HG02938 (cell line): Measurements from ENCODE around the gene GULP1.
"Not testable (repeated sequence)": the region's sequence is repeated elsewhere in the genome, so short reads cannot be mapped to it uniquely, and the experiment has no call there.

Experiments used
- ATAC-seq: cut with Tn5 transposase; IDR thresholded peaks from one replicate; pipeline ENCODE4 v1.9.1; 2021; ENCODE audit warnings: mild to moderate bottlenecking, moderate library complexity; ENCODE audit not compliant: unreplicated experiment

The GULP1 gene

DNA sequence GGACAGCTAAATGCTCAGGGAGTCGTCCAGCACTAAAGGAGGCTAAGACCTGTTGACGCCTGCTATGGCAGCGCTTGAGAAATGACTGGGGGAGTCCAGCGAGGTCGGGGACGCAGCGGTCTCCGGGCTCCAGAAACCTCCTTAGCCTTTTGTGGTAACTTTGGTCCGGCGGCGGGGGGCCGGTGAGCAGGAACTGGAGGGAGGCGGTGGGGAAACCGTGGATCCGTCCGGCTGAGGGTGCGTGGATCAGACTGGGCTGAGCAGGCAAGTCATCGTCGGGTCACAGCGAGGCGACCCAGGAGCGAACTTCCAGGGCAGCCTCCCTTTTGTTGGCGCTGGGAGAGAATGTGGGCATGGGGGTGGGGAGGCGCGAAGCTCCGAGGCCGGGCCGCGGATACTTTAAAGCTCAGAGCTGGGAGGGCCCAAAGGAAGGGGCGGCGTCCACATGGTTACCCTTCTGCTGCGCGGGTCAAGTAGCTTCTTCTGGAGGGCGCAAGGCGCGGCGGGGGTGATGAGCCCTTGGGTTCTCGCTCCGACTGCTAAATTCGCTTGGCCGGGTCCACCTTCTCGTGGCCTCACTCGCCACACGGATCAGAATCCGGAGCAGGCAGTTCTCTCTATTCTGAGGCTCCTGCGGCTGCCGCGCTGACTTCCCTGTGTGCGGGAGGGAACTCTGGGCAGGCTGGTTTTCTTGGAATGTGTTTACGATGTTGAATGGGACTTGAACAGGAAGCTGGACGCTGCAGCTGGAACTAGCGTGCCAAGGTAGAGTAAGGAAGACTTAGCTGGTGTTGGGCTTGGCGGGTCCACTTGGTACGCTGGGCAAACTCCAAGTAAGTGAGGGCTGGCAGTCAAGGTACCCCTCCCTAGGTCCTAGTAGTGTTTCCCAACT, 920 bp downstream of the GULP1 start:
- ATAC-seq: no peak

DNA sequence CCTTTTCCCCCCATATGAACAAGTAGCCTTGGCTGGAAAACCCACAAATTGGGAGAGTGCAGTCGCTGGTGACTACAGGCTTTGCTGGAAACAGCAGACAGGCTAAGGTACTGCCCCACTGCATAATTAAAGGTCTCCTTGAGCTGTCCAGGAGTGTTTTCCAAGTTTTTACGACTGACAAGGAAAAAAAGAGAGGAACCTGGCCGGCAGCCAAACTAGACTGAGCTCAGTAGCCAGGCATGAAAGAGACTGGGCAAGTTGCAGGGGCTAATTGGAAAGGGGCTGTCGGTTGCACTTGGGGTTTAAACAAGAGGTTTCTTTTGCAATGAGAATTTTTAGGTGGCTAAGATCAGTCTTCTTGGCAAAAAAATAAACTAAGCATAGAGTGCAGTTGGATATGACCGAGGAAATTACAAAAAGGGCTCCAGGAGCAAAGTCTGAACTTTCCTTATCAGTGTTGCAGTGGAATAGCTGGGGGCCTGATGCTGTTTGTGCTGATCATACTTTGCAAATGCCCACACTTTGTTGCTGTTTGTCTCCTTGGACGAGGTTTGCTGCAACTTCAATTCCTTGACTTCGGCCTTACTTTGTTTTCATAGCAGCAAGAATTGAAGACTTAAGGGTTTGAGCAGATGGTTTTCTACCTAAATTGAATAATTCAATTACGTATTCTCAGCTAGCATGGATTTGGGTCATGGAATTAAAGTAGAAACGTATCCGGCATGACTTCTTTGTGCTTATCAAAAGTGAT, 2.1 kb downstream of the GULP1 start:
- no peak for ATAC-seq

DNA sequence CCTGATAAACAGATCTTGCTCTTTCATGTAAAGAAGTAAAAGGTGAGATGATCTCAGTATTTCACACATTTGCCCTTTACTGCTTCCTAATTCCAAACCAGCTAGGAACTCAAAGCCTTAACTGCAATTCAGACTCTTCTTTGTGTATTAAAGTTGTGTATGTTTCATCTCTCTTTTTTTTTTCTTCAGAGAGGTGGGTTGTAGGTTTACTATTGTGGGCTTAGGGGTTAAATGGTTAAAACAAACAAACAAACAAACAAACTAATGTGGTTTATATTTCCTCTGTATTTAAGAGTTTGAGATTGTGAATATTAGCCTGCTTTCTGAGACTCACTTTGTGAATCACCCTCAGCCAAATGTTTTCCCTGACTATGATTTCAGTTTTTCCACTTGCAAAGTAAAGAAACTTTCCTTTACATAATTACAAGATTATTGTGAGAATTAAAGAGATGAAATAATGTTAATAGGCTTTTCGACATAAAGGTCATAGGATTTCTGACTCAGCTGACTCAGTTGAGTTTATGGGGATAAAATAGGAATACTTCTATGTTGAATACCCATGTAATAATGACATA, 2.8 kb downstream of the GULP1 start:
- no peak for ATAC-seq

DNA sequence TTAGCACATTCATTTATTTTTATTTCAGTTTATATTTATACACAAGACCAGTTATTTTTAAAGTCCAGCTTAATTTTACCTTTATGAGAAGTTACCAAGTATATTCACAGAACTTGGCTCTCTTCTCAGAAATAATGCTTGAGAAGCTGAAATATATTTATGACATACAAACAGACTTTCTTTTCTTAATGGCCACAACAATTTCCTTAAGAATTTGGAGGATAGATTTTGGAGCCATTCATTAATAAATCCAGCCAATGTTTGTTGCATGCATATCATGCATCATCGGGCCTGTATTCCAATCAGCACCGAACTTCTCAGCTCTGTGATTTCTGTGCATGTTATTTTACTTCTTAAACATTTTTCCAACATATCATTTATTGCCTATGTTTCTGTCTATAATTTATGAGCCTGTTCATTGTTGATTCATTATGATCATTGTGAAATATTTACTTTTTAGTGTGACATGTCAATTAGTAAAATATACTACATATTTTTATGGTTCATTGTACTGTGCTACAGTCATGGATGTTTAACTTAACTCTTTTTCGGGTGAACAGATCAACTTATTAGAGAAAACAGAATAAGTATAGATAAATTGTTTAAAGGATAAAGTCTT, 3.5 kb downstream of the GULP1 start:
- no peak for ATAC-seq

DNA sequence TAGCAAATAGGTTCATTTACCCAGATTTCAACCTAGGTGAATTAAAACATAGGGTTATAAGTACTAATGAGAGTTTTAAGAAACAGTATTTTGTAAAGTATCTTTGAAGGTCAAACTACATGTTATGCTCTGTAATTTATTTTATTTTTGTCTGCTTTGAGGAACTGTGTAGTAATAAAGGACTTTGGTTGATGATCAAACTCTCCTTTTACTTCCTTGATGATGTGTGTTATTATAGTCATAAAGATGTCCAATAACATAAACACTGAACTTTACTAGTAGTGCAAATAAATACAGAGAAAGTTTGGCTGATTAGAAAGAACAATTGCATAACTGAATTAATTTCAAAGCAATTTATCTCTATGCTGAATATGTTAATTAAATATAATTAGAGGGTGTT, 6.3 kb downstream of the GULP1 start:
- no peak for ATAC-seq

DNA sequence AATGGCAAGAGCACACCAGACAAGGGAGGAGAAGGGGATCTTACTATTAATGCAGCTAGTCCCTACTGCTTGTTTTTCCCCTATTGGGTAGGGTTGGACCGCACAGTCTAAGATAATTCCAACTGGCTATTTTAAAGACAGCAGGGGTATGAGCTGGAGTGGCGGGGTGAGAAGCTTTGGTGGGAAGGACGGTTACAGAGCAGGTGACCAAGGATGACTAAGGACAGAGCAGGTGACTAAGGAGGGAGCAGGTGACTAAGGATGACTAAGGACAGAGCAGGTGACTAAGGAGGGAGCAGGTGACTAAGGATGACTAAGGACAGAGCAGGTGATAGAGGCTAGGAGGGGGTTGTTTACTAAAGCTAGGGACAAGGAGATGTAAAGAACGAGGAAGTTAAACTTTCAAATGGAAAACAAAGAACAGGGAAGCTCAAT, 7.3 kb downstream of the GULP1 start:
- ATAC-seq: not testable (repeated sequence)

DNA sequence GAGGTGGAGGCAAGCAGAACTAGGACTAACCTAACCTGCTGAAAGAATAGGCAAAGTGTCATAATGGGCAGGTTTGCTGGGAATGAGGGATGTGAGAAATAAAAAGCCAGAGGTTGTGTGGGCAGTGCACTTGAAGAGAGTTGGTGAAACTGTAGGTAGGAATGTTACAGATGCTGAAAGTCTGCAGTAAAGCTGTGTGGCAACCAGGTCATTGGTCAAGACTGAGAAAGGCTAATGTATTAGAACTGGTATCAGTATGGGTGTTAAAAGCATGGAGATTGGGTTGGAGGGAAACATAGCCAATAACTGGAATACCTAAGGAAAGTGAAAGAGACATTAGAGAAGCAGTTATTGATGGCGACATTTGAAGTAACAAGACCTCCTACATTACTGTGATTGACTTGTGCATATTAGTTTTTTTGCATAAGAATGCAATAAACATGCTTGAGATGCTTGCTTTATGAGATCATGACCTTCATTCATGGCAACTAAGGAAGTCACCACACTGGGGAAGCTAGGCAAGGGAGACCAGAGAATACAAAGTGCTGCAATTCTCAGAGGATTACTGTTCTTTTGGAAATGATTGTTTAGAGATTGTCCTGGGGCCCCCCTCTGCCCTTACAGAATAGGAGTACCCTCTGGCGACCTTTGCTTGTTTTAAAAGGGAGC, 11.8 kb downstream of the GULP1 start:
- ATAC-seq: no peak

DNA sequence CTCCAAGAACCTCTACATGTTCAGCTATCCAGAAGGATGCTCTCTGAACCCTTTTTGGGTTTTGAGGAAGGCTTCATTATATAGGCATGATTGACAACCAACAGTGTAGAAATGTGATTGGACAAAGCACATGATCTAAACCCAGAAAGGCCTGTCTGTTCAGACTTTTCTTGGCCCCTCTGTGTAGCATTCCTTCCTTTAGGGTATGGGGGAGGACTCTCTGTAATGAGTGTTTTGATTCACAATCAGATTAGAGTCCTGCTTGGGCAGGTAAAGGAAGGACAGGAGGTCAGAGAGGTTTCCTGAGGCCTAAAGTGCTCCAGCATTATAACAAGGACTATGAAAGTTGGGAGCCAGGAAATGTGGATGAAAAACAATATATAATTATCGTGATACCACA, 13.6 kb downstream of the GULP1 start:
- no peak for ATAC-seq

DNA sequence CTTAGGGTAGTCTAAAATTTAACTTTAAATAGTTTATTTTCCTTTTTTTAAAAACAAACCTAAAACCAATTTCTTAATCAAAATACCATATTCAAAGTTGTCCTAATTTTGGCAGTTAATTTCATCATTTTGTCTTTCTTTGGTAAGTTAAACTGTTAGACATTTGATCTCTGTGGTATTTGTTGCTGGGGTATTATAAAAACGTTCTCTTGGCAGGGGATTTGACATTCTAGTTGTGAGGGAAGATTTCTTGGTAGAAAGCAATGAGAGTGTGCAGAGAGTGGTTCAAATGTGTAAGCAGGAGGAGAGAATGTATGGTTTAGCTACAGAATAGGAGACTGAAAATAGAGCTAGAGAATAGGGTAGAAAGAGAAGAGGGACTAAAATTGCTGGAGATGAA, 14.6 kb downstream of the GULP1 start:
- no peak for ATAC-seq

DNA sequence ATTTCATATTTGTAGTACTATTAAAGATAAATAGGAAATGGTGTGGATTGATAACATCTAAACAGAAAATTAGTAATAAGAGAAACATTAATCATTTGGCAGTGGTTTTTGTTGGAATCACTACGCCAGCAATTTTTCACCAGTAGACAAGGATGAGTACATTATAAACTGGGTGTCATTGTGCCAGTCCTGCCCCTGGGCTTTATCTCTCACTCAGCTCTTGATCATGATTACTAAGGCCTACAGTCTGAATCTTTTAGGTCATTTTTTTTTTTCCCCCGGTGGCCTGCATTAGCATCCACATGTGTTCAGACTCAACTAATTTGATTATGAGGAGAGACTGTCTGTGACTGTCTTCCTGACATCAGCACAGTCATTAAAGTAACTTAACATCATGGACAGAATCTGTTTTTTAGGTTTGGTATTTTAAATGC, 16.2 kb downstream of the GULP1 start:
- no peak for ATAC-seq

DNA sequence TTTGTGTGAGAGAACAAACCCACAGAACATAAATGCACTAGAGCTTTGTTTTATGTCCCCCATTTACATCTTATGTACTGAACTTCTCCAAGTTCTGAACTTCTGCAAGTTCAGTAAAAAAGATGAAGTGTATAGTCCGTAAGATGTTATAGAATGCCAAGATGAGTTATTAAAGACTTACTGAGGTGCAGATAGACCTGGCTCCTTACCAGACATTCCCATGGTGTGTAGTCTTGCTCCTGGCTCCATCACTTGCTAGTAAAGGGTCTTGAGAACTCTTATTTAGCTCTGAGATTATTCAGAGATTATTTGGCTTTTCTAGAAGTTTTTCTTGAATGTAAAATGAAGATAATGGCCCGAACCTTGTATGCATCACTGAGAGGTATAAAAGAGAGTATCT, 16.8 kb downstream of the GULP1 start:
- ATAC-seq: no peak

DNA sequence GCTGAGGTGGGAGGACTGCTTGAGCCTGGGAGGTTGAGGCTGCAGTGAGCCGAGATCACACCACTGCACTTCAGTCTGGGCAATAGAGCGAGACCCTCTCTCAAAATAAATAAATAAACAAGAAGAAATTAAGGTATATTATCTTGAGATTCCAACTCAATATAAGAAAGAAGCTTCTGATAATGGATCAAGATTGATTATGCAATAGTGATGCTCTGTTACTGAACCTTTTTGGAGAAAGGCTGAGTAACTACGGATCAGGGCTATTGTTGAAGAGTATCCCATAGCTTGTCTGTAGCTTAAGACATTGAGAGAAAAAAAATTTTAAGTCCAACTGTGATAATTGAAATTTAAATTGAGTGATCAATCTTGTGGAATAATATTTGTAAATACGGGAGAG, 17.7 kb downstream of the GULP1 start:
- no peak for ATAC-seq

DNA sequence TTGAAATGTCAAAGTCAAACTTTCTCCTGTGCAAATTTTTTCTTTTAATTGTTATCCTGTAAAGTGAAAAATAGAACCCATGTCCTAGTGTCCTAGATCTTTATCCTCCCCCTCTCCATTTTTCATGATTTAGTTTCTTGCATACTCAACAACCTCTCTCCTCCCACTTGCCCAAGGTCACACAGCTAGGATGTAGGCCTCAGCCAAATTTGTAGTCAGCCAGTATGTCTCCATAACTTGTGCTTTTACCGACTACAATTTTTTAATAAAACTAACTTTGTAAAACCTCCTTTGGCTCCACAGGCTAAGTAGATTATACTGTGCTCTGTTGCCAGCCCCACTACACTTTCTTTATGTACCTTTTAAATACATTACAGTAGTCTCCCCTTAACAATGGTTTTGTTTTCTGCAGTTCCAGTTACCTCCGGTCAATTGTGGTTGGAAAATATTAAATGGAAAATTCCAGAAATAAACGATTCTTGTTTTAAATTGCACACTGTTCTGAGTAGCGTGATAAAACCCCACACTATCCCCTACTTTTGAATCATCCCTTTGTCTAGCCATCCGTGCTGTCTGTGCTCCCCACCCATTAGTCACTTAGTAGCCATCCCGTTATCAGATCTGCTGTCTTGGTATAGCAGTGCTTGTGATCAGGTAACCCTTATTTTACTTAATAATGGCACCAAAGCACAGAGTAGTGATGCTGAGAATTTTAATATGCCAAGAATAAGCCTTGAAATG, 22.8 kb downstream of the GULP1 start:
- no peak for ATAC-seq

DNA sequence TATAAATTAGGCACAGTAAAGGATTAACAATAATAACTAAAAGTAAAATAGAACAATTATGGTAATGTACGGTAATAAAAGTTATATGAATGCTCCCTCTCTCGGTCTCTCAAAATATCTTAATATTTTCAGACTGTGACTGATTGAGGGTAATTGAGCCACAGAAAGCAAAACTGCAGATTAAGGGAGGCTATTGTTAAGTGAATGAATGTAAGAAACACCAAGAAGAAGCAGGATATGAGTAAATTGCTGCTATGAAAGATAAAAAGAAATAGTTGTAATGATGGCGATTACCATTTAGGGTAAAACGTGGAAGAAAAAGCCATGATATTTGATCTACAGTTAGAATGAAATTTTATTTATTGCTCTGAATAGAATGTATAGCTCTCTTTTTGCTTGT, 24.1 kb downstream of the GULP1 start:
- ATAC-seq: no peak

DNA sequence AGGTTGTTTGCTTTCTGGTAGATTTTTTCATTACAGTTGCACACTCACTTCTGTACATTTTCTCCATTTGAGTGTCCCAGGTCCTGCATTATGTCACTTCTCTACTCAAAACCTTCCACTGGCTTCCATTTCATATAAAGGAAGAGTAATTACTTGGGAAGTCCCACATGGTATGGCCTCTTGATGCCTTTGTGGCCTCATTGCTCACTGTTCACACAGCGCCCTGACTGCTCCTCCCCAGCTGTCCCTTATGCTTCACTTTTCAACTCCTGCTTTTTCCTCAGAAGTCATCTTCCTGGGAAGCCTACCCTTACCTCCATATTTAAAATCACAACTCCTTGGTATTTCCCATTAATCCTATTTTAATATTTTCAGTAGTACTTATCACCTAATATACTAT, 24.7 kb downstream of the GULP1 start:
- ATAC-seq: no peak

DNA sequence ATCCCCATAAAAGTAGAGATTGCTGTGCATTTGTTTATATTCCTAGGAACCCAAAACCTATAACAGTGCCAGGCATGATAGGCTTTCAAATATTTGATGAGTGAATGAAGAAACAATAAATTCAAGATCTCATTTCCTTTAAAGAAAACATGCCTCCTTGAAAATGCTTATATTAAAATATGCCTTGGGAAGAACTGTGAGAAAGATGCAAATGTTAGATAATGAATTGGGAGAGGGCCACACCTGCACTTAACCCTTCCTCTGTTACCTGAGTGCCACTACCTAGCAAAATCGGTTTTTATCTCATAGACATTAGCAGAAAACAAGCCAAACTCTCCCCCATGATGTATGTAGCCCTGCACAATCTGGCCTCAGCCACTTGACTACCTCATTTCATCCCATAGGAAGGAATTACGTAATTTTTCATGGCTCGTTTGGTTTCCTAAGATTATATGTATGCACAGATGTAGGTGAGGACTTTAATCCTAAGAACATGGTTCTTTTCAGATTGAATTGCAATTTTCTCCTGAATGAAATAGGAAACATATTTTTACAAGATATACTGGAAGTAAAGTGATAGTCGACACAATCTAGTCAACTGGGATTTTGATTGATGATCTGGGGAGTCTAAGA, 25.2 kb downstream of the GULP1 start:
- ATAC-seq: no peak

DNA sequence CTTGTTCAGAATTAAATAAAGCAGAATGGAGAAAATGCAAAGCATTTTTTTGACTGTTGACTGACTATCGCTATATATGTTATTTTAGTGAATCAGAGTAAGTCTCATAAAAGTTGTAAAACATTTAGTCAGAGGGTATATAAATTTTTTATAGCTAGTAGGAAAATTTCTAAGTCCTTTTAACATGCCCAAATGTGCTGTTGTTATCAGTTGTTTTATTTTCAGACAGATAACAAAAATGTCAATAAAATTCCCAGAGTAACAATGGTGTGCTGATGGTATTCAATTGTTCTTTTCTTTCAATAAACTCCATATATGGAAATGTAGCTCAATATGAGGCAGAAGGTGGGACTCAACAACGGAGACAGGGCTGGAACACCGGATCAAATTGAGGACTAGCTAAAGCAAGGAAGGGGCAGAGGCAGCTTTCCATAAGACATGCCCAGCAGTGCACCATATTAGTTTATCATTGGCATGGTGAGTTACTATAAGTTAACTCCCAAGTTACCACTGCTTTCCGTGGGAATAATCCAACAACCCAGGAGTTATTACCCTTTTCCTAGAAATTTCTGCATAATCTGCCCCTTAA, 26.6 kb downstream of the GULP1 start:
- no peak for ATAC-seq

DNA sequence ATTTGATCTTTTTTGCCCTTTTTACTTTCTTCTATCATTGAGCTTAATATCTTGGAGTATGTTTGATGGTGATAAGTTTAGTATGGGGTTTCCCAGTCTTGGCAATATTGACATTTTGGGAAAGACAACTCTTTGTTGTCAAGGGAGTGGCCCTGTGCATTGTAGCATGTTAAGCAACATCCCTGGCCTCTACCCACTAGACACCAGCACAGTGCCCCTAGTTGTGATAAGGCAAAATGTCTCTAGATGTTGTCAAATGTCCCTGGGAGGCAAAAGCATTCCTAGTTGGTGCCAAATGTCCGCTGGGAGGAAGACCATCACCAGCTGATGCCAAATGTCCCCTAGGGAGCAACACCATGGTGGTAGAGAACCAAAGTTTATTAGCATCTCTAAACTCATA, 28.2 kb downstream of the GULP1 start:
- no peak for ATAC-seq

DNA sequence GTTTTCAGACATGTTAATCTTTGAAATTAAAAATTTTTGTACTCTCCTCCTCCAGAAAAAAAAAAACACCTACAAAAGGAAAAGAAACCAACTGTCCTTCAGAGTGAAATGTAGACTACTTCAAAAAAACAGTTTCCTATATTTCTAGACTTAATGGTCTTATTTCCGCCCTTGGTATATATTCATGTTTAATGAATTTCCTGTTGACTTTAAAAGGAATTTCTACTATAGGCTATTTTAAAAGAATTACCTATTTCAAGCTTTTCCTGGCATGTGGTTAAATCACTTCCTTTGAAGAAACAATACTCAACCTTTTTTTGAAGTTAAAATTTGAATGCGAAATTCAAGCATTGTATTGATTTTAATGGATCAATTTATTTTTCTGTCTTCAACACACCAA, 29.2 kb downstream of the GULP1 start:
- ATAC-seq: no peak
